Mammary epithelial cell (primary cell): Measurements from ENCODE around the gene PGBD5.

ENCODE experiments used
- EZH2 ChIP-seq: IDR thresholded peaks from 2 replicates; pipeline ENCODE4 v1.6.1; 2012; ENCODE audit warnings: low read length, inconsistent platforms, borderline replicate concordance
- TF ChIP-seq, protein P1 (sequence below), 2 donors: IDR thresholded peaks in 1 of 2; conservative IDR thresholded peaks in 1 of 2; 2 replicates each; pipeline ENCODE4 v1.5.1; 2011 to 2012; ENCODE audit warnings: inconsistent platforms in 2 of 2, low read length in 2 of 2, mild to moderate bottlenecking in 2 of 2, control low read depth in 1 of 2, low read depth in 1 of 2; ENCODE audit not compliant: insufficient read depth in 1 of 2; ENCODE audit errors: extremely low read depth in 1 of 2

DNA sequence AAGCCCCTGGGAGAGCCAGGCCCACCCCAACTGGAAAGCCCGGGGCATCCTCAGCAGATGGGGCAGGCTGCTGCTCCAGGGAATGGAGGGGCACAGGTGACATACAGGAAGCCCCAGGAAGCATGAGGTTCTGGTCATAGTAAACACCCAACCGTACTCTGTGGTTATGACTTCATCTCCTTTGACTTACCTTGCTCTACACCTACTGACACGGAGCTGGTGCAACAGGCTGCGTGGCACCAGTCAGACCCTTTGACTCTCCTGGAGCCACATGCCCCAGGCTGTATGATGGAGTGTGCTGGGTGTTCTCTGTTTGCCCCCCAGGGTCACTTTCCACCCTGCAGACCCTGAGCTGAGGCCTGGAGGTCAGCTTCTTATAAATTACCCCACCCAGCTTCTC, 72.1 kb downstream of the PGBD5 start:
- TF ChIP-seq, protein P1, sequence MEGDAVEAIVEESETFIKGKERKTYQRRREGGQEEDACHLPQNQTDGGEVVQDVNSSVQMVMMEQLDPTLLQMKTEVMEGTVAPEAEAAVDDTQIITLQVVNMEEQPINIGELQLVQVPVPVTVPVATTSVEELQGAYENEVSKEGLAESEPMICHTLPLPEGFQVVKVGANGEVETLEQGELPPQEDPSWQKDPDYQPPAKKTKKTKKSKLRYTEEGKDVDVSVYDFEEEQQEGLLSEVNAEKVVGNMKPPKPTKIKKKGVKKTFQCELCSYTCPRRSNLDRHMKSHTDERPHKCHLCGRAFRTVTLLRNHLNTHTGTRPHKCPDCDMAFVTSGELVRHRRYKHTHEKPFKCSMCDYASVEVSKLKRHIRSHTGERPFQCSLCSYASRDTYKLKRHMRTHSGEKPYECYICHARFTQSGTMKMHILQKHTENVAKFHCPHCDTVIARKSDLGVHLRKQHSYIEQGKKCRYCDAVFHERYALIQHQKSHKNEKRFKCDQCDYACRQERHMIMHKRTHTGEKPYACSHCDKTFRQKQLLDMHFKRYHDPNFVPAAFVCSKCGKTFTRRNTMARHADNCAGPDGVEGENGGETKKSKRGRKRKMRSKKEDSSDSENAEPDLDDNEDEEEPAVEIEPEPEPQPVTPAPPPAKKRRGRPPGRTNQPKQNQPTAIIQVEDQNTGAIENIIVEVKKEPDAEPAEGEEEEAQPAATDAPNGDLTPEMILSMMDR (conservative IDR thresholded peaks at IDR 0.05 in 1 of 2, IDR thresholded peaks at IDR 0.05 in 1 of 2; ENCODE audit: extremely low read depth in 1 of 2, insufficient read depth in 1 of 2, low read depth in 1 of 2, low read length in 2 of 2), result no peak
- TF ChIP-seq EZH2, result no peak
